Stimulated activated CD8-positive, alpha-beta memory T cell treated with anti-CD3 and anti-CD28 coated beads, Interleukin-4, amount 100 ng/mL, for 1 hour (primary cell): ENCODE data around the gene OVCH1.

Experiments
- DNase-seq, 2 donors: peaks; one replicate each; pipeline ENCODE4 v3.0.0-alpha.2; 2020; ENCODE audit warnings: low read depth in 2 of 2, low spot score in 1 of 2

Gene OVCH1, protein sequence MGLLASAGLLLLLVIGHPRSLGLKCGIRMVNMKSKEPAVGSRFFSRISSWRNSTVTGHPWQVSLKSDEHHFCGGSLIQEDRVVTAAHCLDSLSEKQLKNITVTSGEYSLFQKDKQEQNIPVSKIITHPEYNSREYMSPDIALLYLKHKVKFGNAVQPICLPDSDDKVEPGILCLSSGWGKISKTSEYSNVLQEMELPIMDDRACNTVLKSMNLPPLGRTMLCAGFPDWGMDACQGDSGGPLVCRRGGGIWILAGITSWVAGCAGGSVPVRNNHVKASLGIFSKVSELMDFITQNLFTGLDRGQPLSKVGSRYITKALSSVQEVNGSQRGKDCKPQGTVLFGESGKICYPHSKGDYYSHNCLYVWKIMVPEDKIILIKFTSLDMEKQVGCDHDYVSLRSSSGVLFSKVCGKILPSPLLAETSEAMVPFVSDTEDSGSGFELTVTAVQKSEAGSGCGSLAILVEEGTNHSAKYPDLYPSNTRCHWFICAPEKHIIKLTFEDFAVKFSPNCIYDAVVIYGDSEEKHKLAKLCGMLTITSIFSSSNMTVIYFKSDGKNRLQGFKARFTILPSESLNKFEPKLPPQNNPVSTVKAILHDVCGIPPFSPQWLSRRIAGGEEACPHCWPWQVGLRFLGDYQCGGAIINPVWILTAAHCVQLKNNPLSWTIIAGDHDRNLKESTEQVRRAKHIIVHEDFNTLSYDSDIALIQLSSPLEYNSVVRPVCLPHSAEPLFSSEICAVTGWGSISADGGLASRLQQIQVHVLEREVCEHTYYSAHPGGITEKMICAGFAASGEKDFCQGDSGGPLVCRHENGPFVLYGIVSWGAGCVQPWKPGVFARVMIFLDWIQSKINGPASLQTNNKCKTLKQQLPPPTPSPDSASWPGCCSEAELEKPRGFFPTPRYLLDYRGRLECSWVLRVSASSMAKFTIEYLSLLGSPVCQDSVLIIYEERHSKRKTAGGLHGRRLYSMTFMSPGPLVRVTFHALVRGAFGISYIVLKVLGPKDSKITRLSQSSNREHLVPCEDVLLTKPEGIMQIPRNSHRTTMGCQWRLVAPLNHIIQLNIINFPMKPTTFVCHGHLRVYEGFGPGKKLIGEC

DNA sequence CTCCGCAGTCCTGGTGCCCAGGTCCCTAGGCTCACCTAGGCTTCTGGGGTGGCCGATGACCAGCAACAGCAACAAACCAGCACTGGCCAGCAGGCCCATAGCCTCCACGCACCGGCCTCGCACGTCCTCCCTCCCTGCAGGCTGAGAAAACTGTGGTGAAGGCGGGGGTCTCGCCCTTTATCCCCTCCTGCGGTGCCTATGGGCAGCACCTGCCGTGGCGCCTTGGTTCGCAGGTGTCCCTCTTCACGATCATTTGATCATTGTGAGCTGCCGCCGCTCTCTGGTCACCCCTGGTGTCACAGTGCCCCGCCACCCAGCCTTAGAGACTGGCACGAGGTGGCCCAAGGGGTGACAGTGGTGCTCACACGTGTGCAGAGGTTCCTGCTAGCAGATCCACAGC, at the start of gene OVCH1:
Gene OVCH1, minus strand, starts transcription at position 99 of the 400 bp plus-strand sequence. Its CDS starts 0 bp downstream, at position 99.
- no peak for DNase-seq

- no peak for DNase-seq
These were observed 49.7 kb upstream of the OVCH1 start for GRCh38 chr12:29547151-29547632.

GRCh38 chr12:29546000-29546399, 48.5 kb upstream of the OVCH1 start:
- no peak for DNase-seq

DNA sequence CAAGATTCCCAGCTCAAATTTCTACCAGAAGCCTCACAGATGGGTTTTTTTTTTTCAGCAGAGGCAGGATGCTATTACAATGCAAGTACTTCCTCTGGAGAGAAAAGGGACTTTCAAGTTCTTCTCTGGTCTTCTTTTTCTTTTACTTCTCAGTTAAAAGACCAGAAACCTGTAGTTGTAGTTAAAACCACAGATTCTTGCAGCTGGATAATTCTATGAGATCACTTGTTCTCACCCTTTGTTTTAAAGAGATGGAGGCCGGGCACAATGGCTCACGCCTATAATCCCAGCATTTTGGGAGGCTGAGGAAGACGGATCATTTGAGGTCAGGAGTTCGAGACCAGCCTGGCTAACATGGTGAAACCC, 47.6 kb upstream of the OVCH1 start:
- no peak for DNase-seq

DNA sequence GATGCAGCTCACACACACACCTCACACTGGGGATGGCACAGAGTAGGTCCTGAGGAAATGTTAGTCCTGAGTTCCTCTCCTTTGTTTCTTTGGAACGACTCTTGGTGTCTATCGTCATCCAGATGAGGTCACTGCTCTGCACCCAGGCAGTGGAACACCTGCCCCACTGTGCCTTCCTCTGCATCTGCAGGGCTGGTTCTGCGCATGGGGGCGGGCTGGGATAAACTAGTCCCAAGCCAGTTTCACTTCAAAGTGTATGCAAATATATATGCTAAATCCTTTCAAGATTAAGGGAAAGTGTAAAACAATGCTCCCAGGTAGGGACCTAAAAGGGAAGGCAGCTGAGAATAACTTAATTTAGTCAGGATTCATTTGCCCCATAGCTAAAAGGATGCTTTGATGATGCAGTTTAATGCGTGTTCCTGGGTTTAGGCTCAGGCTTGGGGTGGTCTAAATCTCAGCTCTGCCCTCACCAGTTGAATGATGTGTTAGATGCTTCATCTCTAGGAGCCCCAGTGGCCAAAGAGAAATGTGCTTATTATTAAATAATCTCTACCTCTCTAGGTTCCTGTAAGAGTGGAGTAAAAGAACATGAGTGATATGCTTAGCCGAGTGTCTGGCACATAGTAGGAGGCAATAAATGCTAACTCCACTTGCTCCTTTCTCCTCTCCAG, 47.1 kb upstream of the OVCH1 start:
- no peak for DNase-seq

DNA sequence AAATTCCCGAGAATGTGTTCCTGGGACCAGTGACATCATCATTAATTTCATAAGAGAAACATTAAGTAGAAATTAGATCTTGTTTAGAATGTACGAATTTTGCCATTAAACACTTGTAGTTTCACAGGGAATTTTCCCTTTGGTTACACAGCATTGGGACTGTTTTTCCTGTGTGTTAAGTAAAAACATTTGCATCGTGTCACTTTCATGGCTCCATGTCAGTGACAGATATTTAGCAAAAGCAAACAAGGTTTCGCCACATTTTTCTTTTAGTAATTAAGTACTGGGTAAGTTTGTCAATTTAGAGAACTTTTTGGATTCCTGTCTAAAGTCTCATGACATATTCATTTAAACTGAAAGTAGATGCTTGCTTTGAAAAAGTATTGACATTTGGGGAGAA, 45.5 kb upstream of the OVCH1 start:
- no peak for DNase-seq

DNA sequence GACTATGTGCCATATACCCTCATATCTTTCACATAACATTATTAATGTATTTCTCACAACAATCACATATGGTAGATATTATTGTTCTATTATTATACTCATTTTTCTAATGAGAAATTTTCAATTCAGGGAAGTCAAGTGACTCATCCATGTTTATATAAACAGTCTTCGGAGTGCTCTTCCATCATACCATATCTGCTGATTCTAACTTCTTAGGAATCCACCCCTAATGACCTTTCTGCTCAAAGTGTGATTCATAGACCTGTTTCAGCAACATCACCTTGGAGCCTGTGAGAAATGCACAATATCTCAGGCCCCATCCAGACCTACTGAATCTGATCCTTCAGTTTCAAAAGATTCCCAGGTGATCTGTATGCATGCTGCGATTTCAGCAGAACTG, 39.8 kb upstream of the OVCH1 start:
- DNase-seq: no peak

DNA sequence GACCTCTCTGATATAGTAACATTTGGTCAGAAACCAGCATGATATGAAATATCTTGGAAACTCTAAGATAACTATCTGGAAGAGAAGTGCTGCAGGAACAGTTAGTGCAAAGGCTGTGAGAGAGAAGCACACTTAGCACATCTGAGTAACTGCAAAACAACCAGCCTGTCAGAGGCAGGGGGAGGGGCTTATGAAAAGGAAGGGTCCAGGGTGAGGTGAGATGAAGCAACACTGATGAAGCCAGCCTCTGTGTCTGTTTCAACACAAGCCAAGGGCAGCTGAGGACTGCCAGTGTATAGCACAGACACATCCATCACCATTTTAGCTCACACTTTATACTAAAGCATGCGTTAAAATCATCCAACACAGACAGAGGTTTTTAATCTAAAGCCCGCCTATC, 37.4 kb upstream of the OVCH1 start:
- no peak for DNase-seq

DNA sequence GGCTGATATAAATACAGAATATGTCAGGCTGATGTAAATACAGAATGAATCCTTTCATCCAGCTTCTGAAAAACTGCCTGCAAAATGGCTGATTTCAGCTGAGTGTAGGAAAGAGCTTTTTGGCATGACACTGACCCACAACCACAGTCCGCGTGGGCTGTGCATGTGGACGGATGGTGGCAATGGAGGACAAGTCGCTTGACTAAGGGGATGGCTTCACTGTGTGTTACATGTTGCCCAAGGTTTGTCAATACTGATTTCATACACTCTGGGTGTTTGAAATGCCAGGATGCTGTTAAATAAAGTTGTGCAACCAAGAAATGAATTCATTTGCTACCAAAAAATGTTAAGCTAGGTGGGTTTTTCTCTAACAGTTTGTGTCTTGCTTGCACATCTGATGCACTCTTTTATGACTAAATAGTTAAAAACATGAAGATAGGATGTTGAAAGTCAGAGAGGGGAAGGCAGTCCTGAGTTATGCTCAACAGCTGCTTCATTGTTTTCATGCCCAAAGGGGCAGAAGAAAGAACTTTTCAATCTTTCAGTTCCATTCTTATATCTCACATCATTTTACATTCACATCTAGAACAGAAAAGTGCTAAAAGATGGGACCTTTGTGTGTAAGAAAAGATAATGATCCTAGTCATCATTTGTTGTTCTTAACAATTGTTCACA, 36.5 kb upstream of the OVCH1 start:
- DNase-seq: no peak

- DNase-seq: no peak
These were observed 34.0 kb upstream of the OVCH1 start for GRCh38 chr12:29531471-29531870.

- no peak for DNase-seq
These were observed 33.0 kb upstream of the OVCH1 start for GRCh38 chr12:29530436-29530835.

GRCh38 chr12:29528161-29528560, 30.7 kb upstream of the OVCH1 start:
- DNase-seq: no peak

DNA sequence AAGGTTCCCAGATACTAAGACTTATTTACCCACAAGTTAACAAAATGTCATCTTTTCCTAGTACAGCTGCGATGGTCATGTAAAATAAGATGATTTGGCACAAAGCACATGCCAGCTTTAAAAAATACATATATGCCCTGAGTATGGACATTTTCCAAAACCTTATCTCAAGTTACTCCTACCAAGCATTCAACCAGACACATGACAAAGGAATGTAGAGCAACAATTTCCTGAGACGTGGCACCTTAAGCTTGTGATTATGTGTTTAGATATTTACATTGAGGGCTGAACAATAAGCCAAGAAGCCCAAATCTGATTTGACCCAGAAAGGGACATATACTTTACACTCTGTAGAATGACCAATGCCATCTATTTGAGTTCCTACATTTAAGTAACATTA, 24.5 kb upstream of the OVCH1 start:
- DNase-seq: no peak

DNA sequence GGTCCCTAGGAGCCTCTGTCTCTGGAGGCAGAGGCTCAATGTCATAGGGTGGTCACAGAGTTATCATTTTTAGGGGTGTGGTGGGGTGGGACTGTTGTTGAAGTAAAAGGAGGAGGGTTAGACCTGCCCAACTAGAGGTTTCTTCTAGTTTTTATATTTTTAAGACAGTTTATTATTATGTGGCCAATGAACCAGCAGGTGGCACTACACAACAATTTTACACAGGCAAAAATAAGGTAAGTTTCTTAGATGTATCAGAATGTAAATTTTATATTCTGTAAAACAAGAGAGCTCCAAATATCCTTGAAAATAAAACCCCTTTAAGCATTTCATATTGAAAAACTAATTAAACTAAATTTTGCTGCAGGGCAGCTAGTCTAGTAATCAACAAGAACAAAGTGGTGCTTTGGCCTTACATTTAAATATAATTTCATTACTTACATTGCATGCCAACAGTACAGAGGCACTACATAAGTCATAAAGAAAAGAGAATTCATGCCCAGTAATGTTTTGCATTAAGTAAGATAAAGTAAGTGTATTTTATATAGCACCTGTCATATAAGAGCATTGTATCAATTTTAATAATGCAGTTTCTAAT, 22.2 kb upstream of the OVCH1 start:
- no peak for DNase-seq

DNA sequence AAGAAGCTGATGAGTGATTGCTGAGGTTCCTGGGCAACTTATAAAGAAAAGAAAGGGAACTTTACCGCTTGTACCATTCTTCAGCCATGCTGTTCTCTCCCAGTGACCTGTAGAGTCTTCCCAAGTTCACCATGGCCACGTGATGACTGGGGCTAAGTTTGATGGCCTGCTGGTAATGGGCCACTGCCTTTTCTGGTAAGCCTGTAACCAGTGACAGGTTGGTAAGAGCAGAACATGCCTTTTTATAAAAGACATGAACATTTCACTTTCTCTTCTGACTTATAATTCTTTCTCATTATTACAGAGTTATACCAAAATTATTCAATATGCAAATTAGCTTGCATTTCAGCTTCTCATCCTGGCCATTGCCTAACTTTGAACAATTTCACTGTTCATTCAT, 20.9 kb upstream of the OVCH1 start:
- no peak for DNase-seq

DNA sequence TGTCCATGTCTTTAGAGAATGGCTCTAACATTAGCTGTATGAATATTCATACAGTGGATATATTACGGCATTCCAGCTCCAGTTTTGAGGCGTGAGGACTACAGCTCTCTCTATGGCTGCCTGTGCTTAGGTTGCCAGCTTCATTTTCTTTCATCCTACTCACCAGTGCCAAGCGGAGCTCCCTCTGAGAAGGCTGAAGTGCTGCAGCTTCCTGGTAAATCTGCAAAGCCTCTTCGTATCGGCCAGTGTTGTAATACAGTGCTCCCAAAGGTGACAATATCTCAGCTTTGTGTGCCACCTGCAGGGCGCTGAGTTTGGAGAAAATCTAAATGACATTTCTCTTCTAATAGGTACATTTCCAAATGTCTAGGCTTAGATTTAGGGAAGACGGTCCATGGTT, 19.8 kb upstream of the OVCH1 start:
- no peak for DNase-seq

DNA sequence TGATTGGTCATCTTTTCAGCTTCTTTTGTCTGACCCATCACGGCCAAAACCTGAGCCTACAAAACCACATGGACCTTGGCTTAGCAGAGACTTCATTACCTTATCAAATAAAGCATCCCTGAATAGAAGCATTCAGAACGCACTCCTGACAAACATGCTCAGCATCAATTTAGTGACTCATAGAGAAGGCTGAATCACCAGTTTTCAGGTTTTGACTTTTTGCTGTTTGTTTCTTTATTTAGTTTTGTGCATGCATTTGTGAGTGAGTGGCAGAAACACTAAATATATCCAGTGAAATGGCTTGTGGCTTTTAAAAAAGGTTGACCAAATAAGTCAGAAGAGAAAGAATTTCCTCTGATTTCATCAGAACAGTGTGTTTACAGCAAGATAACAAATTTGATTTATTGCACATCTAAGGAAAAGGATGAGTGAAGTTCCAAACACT, 19.0 kb upstream of the OVCH1 start:
- no peak for DNase-seq

GRCh38 chr12:29510591-29511185, 13.2 kb upstream of the OVCH1 start:
- DNase-seq: no peak

- DNase-seq: no peak
These were observed 12.0 kb upstream of the OVCH1 start for GRCh38 chr12:29509503-29509902.

DNA sequence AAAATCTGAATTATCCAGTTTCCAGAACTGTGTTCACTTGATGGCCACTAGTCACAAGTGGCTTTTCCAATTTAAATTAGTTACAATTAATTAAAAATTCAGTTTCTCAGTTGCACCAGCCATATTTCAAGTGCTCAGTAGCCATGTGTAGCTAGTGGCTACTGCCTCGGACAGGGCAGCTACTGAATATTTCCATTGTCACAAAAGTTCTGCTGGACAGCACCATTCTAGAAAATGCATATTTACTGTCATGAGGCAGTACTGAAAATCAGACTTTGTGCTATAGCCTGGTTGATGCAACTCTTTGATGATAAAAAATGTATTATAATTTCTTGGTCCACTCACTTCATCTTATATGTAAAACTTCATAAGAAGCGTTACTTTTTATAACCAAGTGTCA, 11.5 kb upstream of the OVCH1 start:
- no peak for DNase-seq
